ENCODE data around the gene INTS2. TPM values are rescaled to one million over a fixed set of nuclear protein-coding genes. Genes with fewer than 3 reads are reported as not detected.

Gene INTS2
- total RNA-seq, 1 experiment from 2014 or later: 11.8 TPM

DNA sequence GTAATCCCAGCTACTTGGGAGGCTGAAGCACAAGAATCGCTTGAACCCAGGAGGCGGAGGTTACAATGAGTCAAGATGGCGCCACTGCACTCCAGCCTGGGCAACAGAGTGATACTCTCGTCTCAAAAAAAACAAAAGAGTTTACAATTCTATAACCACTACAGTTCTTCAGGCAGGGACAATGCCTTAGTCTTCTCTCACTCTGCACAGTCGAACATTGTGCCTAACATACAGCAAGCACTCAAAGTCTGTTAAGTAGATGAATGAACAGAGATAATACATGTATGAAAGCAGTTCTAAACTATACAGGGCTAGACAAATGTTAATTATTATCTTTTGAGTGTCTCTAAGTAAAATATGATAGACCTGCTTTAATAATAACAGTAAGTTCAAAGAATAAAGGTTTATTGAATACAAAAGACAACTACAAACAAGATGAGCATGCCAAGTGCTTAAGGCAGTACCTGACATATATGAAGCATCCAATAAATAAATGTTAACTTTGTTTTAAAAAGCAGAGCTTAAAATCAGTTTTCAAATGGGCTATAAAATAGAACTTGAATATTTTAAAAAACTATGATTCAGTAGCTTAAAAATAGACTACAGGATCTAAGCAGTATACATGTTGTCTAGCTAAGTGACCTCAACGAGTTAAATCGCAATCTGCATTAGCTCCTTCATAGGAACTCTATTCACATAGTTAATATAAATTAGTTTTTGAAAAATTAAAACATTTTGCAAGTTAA, 19.3 kb downstream of the INTS2 start:
- CTCF ChIA-PET: interaction anchor here (0.6 kb wide), 1 partner anchor 155 kb away, joined by 3 read pairs; no protein-coding TSS in a partner anchor
- TF ChIP-seq, protein P1, sequence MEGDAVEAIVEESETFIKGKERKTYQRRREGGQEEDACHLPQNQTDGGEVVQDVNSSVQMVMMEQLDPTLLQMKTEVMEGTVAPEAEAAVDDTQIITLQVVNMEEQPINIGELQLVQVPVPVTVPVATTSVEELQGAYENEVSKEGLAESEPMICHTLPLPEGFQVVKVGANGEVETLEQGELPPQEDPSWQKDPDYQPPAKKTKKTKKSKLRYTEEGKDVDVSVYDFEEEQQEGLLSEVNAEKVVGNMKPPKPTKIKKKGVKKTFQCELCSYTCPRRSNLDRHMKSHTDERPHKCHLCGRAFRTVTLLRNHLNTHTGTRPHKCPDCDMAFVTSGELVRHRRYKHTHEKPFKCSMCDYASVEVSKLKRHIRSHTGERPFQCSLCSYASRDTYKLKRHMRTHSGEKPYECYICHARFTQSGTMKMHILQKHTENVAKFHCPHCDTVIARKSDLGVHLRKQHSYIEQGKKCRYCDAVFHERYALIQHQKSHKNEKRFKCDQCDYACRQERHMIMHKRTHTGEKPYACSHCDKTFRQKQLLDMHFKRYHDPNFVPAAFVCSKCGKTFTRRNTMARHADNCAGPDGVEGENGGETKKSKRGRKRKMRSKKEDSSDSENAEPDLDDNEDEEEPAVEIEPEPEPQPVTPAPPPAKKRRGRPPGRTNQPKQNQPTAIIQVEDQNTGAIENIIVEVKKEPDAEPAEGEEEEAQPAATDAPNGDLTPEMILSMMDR (IDR thresholded peaks at IDR 0.05; ENCODE audit: unreplicated experiment): no peak

DNA sequence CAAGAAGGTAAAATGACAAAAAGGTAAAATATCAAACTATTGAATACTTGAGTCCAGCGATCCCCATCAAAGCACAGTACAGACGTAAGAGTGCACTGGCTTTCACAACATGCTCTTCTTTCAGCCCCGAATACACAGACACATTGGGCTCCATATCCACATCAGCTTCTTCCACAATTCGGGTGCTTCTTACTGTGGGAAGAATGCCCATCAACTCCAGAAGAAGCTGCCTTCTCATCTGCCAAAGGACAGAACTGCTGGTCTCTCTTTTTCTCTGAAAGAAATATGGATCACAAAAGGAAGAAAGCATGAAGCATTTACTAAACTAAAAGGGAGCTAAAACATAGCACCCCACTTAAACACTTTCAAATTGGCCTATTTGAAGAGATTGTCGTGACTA, 20.4 kb downstream of the INTS2 start:
- BruUV-seq (replicated peaks): no TSS peak
- TF ChIP-seq, protein P1 (IDR thresholded peaks at IDR 0.05; ENCODE audit: unreplicated experiment): no peak
- Mint-ChIP-seq H3K4me3 (ENCODE audit: unreplicated experiment) (no peak overlapping the region), H3K9me3 (ENCODE audit: unreplicated experiment) (no peaks in the 10 kb centered on the region), H3K27ac (ENCODE audit: low read depth, unreplicated experiment) (no peak overlapping the region), H3K4me1 (ENCODE audit: insufficient read depth, unreplicated experiment) (no peaks in the 10 kb centered on the region), H3K27me3 (ENCODE audit: insufficient read depth, unreplicated experiment) (no peaks in the 10 kb centered on the region), H3K36me3 (ENCODE audit: insufficient read depth, unreplicated experiment) (peaks cover 83% of the 10 kb centered on the region)
- DNase-seq (ENCODE audit: unreplicated experiment): no peak
- intact Hi-C loops (cut with micrococcal nuclease): no loop called here
- ChIA-PET CTCF (no interaction called here), POLR2A (interaction anchor here (0.9 to 1.3 kb wide), 2 partner anchors 20 to 44 kb away, joined by 3 read pairs; partner anchors contain the start of genes BRIP1 and INTS2)

More for the DNA sequence above, 19.3 kb downstream of the INTS2 start:
- Mint-ChIP-seq H3K27ac (ENCODE audit: low read depth, unreplicated experiment) (no peak overlapping the region), H3K9me3 (ENCODE audit: unreplicated experiment) (no peaks in the 10 kb centered on the region), H3K4me3 (ENCODE audit: unreplicated experiment) (no peak overlapping the region), H3K4me1 (ENCODE audit: insufficient read depth, unreplicated experiment) (no peaks in the 10 kb centered on the region), H3K27me3 (ENCODE audit: insufficient read depth, unreplicated experiment) (no peaks in the 10 kb centered on the region), H3K36me3 (ENCODE audit: insufficient read depth, unreplicated experiment) (peaks cover 79% of the 10 kb centered on the region)
- intact Hi-C loops (cut with micrococcal nuclease): no loop called here
- POLR2A ChIA-PET: no interaction called here
- no TSS peak for BruUV-seq (replicated peaks)
- no peak for DNase-seq (ENCODE audit: unreplicated experiment)

DNA sequence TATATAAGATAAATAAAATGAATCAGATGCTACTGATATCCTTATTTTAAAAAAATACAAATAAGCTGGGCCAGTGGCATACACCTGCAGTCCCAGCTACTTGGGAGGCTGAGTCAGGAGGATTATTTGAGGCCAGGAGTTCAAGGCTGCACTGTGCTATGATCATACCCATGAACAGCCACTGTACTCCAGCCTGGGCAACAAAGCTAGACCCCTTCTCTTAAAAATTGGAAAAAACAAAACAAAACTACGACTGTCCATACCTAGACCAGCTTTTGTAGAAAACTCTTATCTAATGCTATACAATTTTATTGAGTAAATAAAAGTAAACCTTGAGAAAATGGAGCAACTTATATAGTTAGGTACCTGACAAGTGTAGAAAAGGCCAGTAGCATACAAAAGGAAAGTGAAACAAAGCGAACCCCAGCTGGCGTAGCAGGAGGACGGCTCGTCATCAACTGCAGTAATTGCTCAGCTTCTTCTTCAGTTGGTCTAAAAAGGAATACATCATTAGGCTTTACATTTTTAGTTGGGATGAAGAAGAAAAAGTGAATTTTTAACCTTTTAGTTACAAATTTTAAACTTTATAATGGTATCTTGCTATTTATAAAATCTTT, 23.6 kb downstream of the INTS2 start:
- no peaks in the 10 kb centered on the region for H3K9me3 Mint-ChIP-seq (ENCODE audit: unreplicated experiment)
- no peak overlapping the region for H3K27ac Mint-ChIP-seq (ENCODE audit: low read depth, unreplicated experiment)
- intact Hi-C loops (cut with micrococcal nuclease): no loop called here
- no TSS peak for BruUV-seq (replicated peaks)
- H3K4me1 Mint-ChIP-seq (ENCODE audit: insufficient read depth, unreplicated experiment): no peaks in the 10 kb centered on the region
- CTCF ChIA-PET: interaction anchor here (0.5 to 0.6 kb wide), 3 partner anchors 63 to 126 kb away, joined by 3 to 6 read pairs (median 3); no protein-coding TSS in a partner anchor
- H3K4me3 Mint-ChIP-seq (ENCODE audit: unreplicated experiment): no peak overlapping the region
- POLR2A ChIA-PET: interaction anchor here (0.7 to 0.9 kb wide), 2 partner anchors 63 to 1876 kb away, joined by 3 to 4 read pairs; no protein-coding TSS in a partner anchor
- peaks cover 79% of the 10 kb centered on the region for H3K36me3 Mint-ChIP-seq (ENCODE audit: insufficient read depth, unreplicated experiment)
- no peak for DNase-seq (ENCODE audit: unreplicated experiment)
- no peaks in the 10 kb centered on the region for H3K27me3 Mint-ChIP-seq (ENCODE audit: insufficient read depth, unreplicated experiment)
- TF ChIP-seq, protein P1 (IDR thresholded peaks at IDR 0.05; ENCODE audit: unreplicated experiment): no peak

DNA sequence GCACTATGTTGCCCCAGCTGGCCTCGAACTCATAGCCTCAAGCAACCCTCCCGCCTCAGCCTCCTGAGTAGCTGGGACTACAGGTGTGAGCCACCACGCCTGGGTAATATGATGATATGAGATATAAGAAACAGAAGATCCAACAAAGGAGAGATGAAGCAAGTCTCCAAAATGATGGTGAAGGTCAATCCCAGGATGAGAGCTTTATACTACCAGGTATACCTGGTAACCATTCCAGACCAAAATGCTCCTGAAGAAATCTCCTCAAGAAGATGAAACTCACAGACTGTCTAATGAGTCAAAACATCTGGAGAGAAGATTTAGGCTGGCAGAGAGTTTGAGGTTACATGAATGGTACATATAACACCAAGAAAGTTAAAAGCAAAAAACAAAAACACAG, 24.5 kb downstream of the INTS2 start:
- ChIA-PET CTCF (interaction anchor here (0.6 kb wide), 1 partner anchor 1490 kb away, joined by 4 read pairs; no protein-coding TSS in a partner anchor), POLR2A (interaction anchor here (0.6 kb wide), 1 partner anchor 18 kb away, joined by 3 read pairs; no protein-coding TSS in a partner anchor)
- no peak overlapping the region for H3K27ac Mint-ChIP-seq (ENCODE audit: low read depth, unreplicated experiment)
- H3K36me3 Mint-ChIP-seq (ENCODE audit: insufficient read depth, unreplicated experiment): peaks cover 87% of the 10 kb centered on the region
- no peaks in the 10 kb centered on the region for H3K4me1 Mint-ChIP-seq (ENCODE audit: insufficient read depth, unreplicated experiment)
- intact Hi-C loops (cut with micrococcal nuclease): no loop called here
- TF ChIP-seq, protein P1 (IDR thresholded peaks at IDR 0.05; ENCODE audit: unreplicated experiment): no peak
- H3K4me3 Mint-ChIP-seq (ENCODE audit: unreplicated experiment): no peak overlapping the region
- DNase-seq (ENCODE audit: unreplicated experiment): no peak
- BruUV-seq (replicated peaks): no TSS peak
- H3K27me3 Mint-ChIP-seq (ENCODE audit: insufficient read depth, unreplicated experiment): no peaks in the 10 kb centered on the region
- no peaks in the 10 kb centered on the region for H3K9me3 Mint-ChIP-seq (ENCODE audit: unreplicated experiment)
